ENCODE data around the gene TMEM97.

The TMEM97 gene

DNA sequence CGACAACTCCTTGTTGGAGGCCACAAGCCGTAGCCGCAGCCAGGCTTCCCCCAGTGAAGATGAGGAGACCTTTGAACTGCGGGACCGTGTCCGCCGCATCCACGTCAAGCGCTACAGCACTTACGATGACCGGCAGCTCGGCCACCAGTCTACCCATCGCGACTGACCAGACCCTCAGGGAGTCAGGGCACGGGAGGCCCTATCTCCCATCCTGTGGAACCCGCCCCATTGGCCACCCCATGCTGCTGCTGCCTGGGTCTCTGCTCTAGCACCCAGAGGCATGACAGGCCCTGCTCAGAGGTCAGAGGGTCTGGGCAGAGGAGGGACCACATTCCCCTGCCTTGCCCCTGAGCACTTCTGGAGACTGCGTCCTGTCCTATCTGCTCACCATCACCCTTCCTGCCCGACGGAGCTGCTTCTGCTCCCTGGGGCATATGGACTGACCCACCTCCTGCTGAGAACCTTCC, 25.5 kb downstream of the TMEM97 start:
- TF ChIP-seq, protein P1, sequence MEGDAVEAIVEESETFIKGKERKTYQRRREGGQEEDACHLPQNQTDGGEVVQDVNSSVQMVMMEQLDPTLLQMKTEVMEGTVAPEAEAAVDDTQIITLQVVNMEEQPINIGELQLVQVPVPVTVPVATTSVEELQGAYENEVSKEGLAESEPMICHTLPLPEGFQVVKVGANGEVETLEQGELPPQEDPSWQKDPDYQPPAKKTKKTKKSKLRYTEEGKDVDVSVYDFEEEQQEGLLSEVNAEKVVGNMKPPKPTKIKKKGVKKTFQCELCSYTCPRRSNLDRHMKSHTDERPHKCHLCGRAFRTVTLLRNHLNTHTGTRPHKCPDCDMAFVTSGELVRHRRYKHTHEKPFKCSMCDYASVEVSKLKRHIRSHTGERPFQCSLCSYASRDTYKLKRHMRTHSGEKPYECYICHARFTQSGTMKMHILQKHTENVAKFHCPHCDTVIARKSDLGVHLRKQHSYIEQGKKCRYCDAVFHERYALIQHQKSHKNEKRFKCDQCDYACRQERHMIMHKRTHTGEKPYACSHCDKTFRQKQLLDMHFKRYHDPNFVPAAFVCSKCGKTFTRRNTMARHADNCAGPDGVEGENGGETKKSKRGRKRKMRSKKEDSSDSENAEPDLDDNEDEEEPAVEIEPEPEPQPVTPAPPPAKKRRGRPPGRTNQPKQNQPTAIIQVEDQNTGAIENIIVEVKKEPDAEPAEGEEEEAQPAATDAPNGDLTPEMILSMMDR (IDR thresholded peaks at IDR 0.05; ENCODE audit: low read depth, low read length), result no peak
- no peak overlapping the region for H3K4me3 ChIP-seq (ENCODE audit: low read depth, low read length)
- H3K27me3 ChIP-seq, result no peaks in the 10 kb centered on the region
- H3K36me3 ChIP-seq, result no peaks in the 10 kb centered on the region
- DNase-seq, result no peak
- H3K4me1 ChIP-seq, result no peaks in the 10 kb centered on the region
- no peaks in the 10 kb centered on the region for H3K9me3 ChIP-seq

DNA sequence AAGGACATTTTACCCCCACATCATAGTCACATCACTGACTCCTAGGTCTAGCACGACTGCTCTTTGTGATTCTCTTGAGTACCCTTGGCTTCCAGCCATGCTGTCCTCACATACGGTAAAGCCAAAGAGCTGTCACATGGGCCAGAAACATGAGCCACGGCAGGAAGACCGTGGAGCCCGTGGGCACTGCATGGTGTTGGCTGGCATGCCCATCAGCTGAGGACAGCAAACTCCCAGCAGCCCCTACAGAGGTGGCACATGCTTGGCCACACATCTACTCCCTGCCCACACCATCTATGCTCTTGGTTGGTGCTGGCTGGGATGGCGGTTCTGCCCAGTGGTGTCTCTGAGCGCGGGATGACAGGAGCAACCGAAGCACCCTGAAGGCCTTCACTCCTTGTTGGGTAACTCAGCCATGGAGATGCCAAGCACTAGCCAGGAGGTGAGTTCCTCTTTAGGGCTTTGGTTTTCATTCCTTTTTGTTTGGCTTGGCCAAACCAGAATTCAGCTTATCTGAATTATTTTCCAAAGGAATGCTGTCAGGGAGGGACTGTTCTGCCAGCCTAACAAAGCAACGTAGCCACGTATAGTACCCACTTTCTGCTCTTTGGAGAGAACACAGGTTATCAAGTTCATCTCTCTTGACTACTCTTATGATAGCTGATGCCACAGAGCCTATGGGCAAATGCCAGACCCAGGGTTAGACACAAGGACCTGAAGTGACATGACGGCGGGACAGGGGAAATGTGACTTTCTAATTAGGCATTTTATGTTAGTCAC, 26.6 kb downstream of the TMEM97 start:
- Histone ChIP-seq H3K36me3 (no peaks in the 10 kb centered on the region), H3K27me3 (no peaks in the 10 kb centered on the region), H3K9me3 (no peaks in the 10 kb centered on the region), H3K4me3 (ENCODE audit: low read depth, low read length) (no peak overlapping the region), H3K4me1 (no peaks in the 10 kb centered on the region)
- TF ChIP-seq, protein P1 (IDR thresholded peaks at IDR 0.05; ENCODE audit: low read depth, low read length), result no peak
- no peak for DNase-seq

DNA sequence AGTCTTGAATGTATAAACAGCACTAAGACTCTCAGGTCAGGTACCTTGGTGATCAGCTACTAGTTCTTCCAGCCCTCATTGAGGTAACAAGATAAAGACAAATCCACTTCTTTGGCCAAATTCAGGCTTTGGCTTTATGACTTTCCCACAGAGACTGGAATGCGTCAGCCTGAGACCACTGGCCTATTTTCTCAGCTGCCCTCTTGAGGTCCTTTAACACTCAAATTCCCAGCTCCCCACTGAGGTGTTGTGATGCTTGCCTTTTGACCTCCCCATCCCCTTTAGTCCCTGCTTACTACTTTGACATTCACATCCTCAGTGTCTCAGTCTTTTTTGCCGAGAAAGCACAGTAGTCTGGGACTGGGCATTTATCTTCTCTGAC, 27.2 kb downstream of the TMEM97 start:
- TF ChIP-seq, protein P1 (IDR thresholded peaks at IDR 0.05; ENCODE audit: low read depth, low read length), result no peak
- no peaks in the 10 kb centered on the region for H3K27me3 ChIP-seq
- no peaks in the 10 kb centered on the region for H3K9me3 ChIP-seq
- H3K36me3 ChIP-seq, result no peaks in the 10 kb centered on the region
- no peak overlapping the region for H3K4me3 ChIP-seq (ENCODE audit: low read depth, low read length)
- no peaks in the 10 kb centered on the region for H3K4me1 ChIP-seq
- no peak for DNase-seq

DNA sequence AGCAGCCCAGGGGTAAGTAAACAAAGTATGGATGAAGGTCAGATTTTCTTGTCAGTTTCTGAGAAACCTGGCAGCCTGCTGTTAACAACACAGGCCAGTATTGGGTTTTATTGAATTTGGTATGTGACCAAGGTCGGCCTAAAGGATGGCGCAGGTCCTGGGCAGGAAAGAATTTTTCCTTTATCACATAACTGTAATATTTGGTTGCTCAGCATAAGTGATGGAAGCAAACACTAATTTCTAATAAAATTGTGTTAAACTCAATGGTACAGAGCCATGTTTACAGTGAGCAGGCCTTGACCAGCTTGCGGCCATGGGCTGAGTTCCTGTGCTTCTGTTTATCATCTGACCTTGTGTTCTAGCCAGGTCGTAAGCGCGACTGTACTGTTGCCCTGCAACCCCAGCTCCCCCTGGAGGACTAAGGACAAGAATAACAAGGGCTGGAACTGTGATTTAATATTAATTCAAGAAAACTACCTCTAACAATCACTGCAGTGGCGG, 27.8 kb downstream of the TMEM97 start:
- Histone ChIP-seq H3K27me3 (no peaks in the 10 kb centered on the region), H3K36me3 (0 out of 2 replicates have a peak, but pooled peaks cover 3% of the 10 kb centered on the region), H3K4me3 (ENCODE audit: low read depth, low read length) (no peak overlapping the region), H3K9me3 (no peaks in the 10 kb centered on the region), H3K4me1 (no peaks in the 10 kb centered on the region)
- TF ChIP-seq, protein P1 (IDR thresholded peaks at IDR 0.05; ENCODE audit: low read depth, low read length), result peak; percentile 32
- DNase-seq, result no peak

DNA sequence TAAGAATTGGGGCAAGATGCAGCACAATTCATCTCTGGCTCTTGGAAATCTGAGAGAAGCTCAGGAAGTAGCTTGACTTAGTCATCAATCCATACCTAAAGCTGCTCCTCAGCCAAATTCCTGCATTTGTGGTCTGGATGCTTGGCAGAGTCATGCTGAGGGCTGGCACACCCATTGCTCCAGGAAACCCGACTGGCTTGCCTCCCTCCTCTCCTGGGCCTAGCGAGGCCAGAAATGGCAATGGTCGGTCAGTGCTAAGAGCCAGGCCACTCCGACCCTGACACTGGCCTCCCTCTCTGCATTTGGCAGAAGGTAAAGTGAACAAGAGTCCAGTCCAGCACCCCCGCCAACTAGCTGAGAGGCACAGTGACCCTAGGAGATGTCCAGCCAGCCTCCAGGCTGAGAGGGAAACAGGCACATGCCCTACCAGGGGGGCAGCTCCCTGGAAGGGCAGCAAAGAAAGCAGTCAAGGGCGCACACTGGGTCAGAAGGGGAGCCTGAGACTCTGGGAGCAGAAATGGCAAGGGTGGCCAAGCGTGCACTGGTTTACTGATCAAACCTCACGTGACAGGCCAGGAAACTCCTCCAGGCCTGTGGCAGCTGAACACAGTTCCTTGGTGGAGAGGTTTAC, 28.4 kb downstream of the TMEM97 start:
- no peak overlapping the region for H3K4me3 ChIP-seq (ENCODE audit: low read depth, low read length)
- H3K27me3 ChIP-seq, result no peaks in the 10 kb centered on the region
- H3K9me3 ChIP-seq, result no peaks in the 10 kb centered on the region
- no peak for DNase-seq
- TF ChIP-seq, protein P1 (IDR thresholded peaks at IDR 0.05; ENCODE audit: low read depth, low read length), result no peak
- no peaks in the 10 kb centered on the region for H3K4me1 ChIP-seq
- H3K36me3 ChIP-seq, result 0 out of 2 replicates have a peak, but pooled peaks cover 3% of the 10 kb centered on the region

DNA sequence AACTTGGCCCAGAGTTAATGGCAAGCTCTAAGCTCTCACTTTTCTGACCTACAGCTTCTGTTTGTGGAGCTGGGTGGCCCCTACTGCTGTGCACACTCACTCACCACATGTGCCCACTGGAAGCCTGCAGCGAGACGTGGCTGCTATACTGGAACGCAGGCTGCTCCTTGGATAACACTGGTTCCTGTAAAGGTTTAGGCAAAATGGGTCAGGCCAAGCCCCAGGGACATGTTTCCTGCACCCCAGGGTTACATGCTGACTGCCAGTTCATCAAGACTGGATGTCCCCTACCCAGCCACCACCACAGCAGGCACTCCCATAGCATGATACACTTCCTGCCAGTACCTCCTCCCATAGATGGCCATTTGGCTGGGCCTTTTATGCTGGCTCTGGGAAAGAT, 30.0 kb downstream of the TMEM97 start:
- H3K27me3 ChIP-seq, result no peaks in the 10 kb centered on the region
- peaks cover 10% of the 10 kb centered on the region; the same call in 1 of the 2 replicates for H3K36me3 ChIP-seq
- H3K4me3 ChIP-seq (ENCODE audit: low read depth, low read length), result no peak overlapping the region
- TF ChIP-seq, protein P1 (IDR thresholded peaks at IDR 0.05; ENCODE audit: low read depth, low read length), result no peak
- H3K4me1 ChIP-seq, result no peaks in the 10 kb centered on the region
- DNase-seq, result no peak
- H3K9me3 ChIP-seq, result no peaks in the 10 kb centered on the region

Data from BE2C (cell line).